Ovary (tissue), 3 donors: Measurements from ENCODE around the gene TAF7L.

Experiments used
- EP300 ChIP-seq: sonication (generic); formaldehyde crosslinking; IDR thresholded peaks from one replicate; pipeline ENCODE4 v1.6.1; 2017; ENCODE audit warnings: antibody characterized with exemption
- POLR2A ChIP-seq: fragments of 450-650 bp; IDR thresholded peaks from one replicate; pipeline ENCODE4 v1.6.1; 2017; ENCODE audit warnings: antibody characterized with exemption, mild to moderate bottlenecking, moderate library complexity
- TF ChIP-seq, protein P1 (sequence below), 3 donors: fragments of 450-650 bp in 2 of 3; fragments of 200-600 bp in 1 of 3; IDR thresholded peaks; one replicate each; pipeline versions ENCODE4 v1.5.1 to v1.8.0; 2016 to 2022; ENCODE audit warnings: antibody characterized with exemption in 3 of 3, mild to moderate bottlenecking in 1 of 3
- donor health status: DM: no; HTN: no; CAD: no.

DNA sequence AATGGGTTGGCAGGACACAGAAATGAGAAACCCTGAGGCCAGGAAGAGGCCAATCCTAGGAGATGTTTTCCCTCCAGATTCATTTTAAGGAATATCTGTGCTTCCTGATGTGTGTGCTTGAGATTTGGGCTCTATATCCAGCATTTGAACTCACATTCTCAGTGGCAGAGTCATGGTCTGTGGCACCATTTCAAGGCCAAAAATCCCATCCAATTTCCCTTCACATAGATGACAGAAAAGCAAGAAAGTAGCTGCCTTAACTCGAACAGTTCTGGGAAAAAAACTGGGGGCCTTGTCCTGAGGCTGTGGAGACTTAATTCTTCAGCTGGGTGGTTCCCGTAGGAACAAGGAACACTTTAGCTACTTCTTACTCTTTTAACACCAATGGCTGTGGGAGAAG, 27.4 kb downstream of the TAF7L start:
- TF ChIP-seq, protein P1, sequence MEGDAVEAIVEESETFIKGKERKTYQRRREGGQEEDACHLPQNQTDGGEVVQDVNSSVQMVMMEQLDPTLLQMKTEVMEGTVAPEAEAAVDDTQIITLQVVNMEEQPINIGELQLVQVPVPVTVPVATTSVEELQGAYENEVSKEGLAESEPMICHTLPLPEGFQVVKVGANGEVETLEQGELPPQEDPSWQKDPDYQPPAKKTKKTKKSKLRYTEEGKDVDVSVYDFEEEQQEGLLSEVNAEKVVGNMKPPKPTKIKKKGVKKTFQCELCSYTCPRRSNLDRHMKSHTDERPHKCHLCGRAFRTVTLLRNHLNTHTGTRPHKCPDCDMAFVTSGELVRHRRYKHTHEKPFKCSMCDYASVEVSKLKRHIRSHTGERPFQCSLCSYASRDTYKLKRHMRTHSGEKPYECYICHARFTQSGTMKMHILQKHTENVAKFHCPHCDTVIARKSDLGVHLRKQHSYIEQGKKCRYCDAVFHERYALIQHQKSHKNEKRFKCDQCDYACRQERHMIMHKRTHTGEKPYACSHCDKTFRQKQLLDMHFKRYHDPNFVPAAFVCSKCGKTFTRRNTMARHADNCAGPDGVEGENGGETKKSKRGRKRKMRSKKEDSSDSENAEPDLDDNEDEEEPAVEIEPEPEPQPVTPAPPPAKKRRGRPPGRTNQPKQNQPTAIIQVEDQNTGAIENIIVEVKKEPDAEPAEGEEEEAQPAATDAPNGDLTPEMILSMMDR (IDR thresholded peaks at IDR 0.05) = no peak
- TF ChIP-seq POLR2A (no peak), EP300 (no peak)
